Choroid plexus epithelial cell (primary cell): ENCODE data around the gene ACTL6B.
"Not testable (repeated sequence)": the region's sequence is repeated elsewhere in the genome, so short reads cannot be mapped to it uniquely, and the experiment has no call there.

Experiments used
- DNase-seq: peaks from one replicate; pipeline ENCODE4 v3.0.0-alpha.2; 2010; ENCODE audit warnings: low read depth
- H3K4me3 ChIP-seq: 2 replicates; pipeline ENCODE4 v1.5.1; 2011; ENCODE audit warnings: low read depth, mild to moderate bottlenecking, control low read depth, low read length, moderate library complexity
- CTCF ChIP-seq: conservative IDR thresholded peaks from 2 replicates; pipeline ENCODE4 v1.5.1; 2011; ENCODE audit warnings: low read depth, mild to moderate bottlenecking, control low read depth, inconsistent platforms, low read length, moderate library complexity

Gene ACTL6B

DNA sequence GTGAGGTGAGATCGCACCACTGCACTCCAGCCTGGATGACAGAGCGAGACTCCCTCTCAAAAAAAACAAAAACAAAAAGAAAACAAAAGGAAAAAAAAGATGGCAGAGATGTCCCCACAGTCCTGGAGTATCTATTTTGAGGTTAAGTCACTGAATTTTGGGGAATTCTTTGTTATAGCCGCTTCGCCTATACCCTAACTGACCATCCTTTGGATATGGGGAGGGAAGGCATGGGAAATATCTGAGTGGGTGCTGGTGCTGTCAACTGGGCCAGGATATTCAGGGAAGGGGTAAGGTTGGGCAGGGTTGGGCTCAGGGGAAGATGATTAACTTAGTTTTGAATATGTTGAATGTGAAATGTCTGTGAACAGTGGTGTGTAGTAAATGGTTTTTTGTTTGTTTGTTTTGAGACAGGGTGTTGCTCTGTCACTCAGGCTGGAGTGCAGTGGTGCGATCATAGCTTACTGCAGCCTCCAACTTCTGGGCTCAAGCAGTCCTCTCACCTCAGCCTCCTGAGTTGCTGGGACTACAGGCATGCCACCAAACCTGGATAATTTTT lies 9.0 kb upstream of the ACTL6B start:
- TF ChIP-seq CTCF: no peak
- DNase-seq: no peak
- no peak overlapping the region for H3K4me3 ChIP-seq

DNA sequence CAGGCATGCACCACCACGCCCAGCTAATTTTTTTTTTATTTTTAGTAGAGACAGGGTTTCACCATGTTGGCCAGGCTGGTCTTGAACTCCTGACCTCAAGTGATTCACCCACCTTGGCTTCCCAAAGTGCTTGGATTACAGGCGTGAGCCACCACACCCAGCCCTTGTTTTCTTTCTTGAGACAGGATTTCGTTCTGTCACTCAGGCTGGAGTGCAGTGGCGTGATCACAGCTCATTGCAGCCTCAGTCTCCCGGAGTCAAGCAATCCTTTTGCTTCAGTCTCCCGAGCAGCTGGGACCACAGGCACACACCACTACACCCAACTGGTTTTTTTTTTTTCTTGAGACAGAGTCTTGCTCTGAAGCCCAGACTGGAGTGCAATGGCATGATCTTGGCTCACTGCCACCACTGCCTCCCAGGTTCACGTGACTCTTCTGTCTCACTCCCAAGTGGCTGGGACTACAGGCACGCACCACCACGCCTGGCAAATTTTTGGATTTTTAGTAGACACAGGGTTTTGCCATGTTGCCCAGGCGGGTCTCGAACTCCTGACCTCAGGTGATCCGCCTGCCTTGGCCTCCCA lies 6.0 kb upstream of the ACTL6B start:
- DNase-seq, H3K4me3 ChIP-seq: not testable (repeated sequence)

GRCh38 chr7:100654908-100655831 lies 1.1 kb downstream of the ACTL6B start:
- DNase-seq: no peak
- no peak overlapping the region for H3K4me3 ChIP-seq
- no peak for TF ChIP-seq CTCF

GRCh38 chr7:100649826-100650565 lies 6.3 kb downstream of the ACTL6B start:
- peak; percentile 31 for DNase-seq
- no peak overlapping the region for H3K4me3 ChIP-seq
- TF ChIP-seq CTCF: no peak

GRCh38 chr7:100642534-100642907 lies 13.7 kb downstream of the ACTL6B start:
- no peak overlapping the region for H3K4me3 ChIP-seq
- no peak for TF ChIP-seq CTCF
- no peak for DNase-seq

DNA sequence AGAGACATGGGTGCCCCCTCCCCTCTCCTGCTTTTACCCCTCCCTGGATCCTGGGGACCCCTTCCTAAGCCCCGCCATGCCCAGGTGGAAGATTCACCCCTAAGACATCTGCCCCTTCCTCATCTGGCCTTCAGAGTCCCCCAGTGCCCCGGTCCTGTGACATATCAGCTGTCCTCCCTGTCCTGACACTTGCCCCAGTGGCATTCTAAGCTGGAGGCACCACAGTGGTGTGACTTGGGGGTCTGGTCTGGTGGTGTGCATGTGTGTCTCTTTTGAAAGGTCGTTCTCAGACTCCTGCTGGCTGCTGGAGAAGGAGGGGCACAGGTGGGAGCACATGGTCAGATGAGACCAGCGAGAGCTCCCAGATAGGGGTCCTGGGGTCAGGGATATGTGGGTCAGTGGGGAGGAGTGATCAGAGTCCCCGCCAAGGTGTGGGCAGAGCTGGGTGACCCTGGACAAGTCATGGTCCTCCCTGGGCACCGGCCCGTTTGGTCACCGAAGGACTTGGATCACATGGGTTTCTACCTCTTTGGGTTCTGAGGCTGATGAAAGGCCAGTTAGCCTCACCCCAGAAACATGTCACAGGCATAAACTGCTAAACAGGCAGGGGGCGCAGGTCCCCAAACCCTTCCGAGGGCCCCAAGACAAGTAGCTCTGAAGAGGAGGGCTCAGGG lies 14.3 kb downstream of the ACTL6B start:
- no peak for TF ChIP-seq CTCF
- no peak overlapping the region for H3K4me3 ChIP-seq
- DNase-seq: no peak

- H3K4me3 ChIP-seq: no peak within 1 kb of the TSS
- TF ChIP-seq CTCF: no peak
Measured at GRCh38 chr7:100641463-100641859, 14.8 kb downstream of the ACTL6B start, which contains the start of gene TFR2. Gene TFR2 (minus strand): TSS chr7:100641552. CDS start chr7:100641509, 43 bp downstream.

More at GRCh38 chr7:100641463-100641859, 14.8 kb downstream of the ACTL6B start, which contains the start of gene TFR2:
- DNase-seq: no peak
